ENCODE results near the gene WDFY4.

DNA sequence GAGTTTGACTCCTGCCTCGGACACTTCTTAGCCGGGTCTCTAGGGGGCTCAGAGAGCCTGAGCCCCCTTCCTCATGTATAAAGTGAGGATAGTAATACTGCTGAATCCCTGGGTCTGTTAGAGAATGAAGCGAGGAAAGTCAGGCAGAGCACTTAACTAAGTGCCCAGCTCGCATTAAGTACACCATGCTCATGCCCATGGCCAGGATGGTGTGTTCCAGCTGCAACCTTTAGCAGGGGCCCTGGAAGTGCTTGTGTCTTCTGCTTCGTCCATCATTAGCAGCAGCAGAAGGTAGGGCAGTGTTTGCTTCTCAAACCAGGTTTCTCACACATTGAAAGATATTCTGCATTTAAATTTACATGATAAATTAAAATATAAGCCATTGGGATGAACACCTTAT, 27.3 kb upstream of the WDFY4 start:
- TF ChIP-seq, protein P1, sequence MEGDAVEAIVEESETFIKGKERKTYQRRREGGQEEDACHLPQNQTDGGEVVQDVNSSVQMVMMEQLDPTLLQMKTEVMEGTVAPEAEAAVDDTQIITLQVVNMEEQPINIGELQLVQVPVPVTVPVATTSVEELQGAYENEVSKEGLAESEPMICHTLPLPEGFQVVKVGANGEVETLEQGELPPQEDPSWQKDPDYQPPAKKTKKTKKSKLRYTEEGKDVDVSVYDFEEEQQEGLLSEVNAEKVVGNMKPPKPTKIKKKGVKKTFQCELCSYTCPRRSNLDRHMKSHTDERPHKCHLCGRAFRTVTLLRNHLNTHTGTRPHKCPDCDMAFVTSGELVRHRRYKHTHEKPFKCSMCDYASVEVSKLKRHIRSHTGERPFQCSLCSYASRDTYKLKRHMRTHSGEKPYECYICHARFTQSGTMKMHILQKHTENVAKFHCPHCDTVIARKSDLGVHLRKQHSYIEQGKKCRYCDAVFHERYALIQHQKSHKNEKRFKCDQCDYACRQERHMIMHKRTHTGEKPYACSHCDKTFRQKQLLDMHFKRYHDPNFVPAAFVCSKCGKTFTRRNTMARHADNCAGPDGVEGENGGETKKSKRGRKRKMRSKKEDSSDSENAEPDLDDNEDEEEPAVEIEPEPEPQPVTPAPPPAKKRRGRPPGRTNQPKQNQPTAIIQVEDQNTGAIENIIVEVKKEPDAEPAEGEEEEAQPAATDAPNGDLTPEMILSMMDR (IDR thresholded peaks at IDR 0.05), result no peak
- no peak for TF ChIP-seq POLR2A (IDR thresholded peaks at IDR 0.05)
